ENCODE measurements around the gene WDR45B.

Gene WDR45B

GRCh38 chr17:82663381-82664275 lies 15.4 kb upstream of the WDR45B start:
- Histone ChIP-seq H3K27ac (no peak overlapping the region), H3K4me3 (peak overlapping the region; percentile 18; the same call in 1 of the 2 replicates), H3K9me3 (ENCODE audit: low read depth, low read length) (no peaks in the 10 kb centered on the region), H3K9ac (ENCODE audit: insufficient read length) (no peak overlapping the region), H3K36me3 (ENCODE audit: insufficient read depth, low read length) (no peaks in the 10 kb centered on the region)
- TF ChIP-seq EZH2 (IDR thresholded peaks at IDR 0.05) (no peak), POLR2AphosphoS5 (IDR thresholded peaks at IDR 0.05; ENCODE audit: borderline replicate concordance, low read depth, low read length) (no peak), FOXP2 (optimal IDR thresholded peaks at IDR 0.05; ENCODE audit: control extremely low read depth, extremely low read length, insufficient read depth) (no peak)
- DNase-seq (ENCODE audit: low read depth, low spot score): no peak

- no peak overlapping the region for H3K9ac ChIP-seq (ENCODE audit: insufficient read length)
- H3K9me3 ChIP-seq (ENCODE audit: low read depth, low read length): no peaks in the 10 kb centered on the region
- H3K36me3 ChIP-seq (ENCODE audit: insufficient read depth, low read length): no peaks in the 10 kb centered on the region
- H3K4me3 ChIP-seq: no peak overlapping the region
- TF ChIP-seq EZH2 (IDR thresholded peaks at IDR 0.05) (no peak), FOXP2 (optimal IDR thresholded peaks at IDR 0.05; ENCODE audit: control extremely low read depth, extremely low read length, insufficient read depth) (no peak), POLR2AphosphoS5 (IDR thresholded peaks at IDR 0.05; ENCODE audit: borderline replicate concordance, low read depth, low read length) (no peak)
- DNase-seq (ENCODE audit: low read depth, low spot score): no peak
- H3K27ac ChIP-seq: no peak overlapping the region
Measured at GRCh38 chr17:82662711-82663261, 14.5 kb upstream of the WDR45B start.

- no peaks in the 10 kb centered on the region for H3K36me3 ChIP-seq (ENCODE audit: insufficient read depth, low read length)
- no peak overlapping the region for H3K4me3 ChIP-seq
- no peak for DNase-seq (ENCODE audit: low read depth, low spot score)
- TF ChIP-seq EZH2 (IDR thresholded peaks at IDR 0.05): no peak
- TF ChIP-seq FOXP2 (optimal IDR thresholded peaks at IDR 0.05; ENCODE audit: control extremely low read depth, extremely low read length, insufficient read depth): no peak
- H3K27ac ChIP-seq: no peak overlapping the region
- no peaks in the 10 kb centered on the region for H3K9me3 ChIP-seq (ENCODE audit: low read depth, low read length)
- no peak overlapping the region for H3K9ac ChIP-seq (ENCODE audit: insufficient read length)
Measured at GRCh38 chr17:82661717-82662683, 13.8 kb upstream of the WDR45B start.

- Histone ChIP-seq H3K4me3 (no peak overlapping the region), H3K27ac (no peak overlapping the region), H3K9ac (ENCODE audit: insufficient read length) (no peak overlapping the region), H3K36me3 (ENCODE audit: insufficient read depth, low read length) (no peaks in the 10 kb centered on the region), H3K9me3 (ENCODE audit: low read depth, low read length) (no peaks in the 10 kb centered on the region)
- TF ChIP-seq EZH2 (IDR thresholded peaks at IDR 0.05) (no peak), FOXP2 (optimal IDR thresholded peaks at IDR 0.05; ENCODE audit: control extremely low read depth, extremely low read length, insufficient read depth) (no peak), POLR2AphosphoS5 (IDR thresholded peaks at IDR 0.05; ENCODE audit: borderline replicate concordance, low read depth, low read length) (no peak)
- DNase-seq (ENCODE audit: low read depth, low spot score): no peak
Measured at GRCh38 chr17:82659886-82660285, 11.6 kb upstream of the WDR45B start.

GRCh38 chr17:82658796-82659452 lies 10.7 kb upstream of the WDR45B start:
- TF ChIP-seq EZH2 (IDR thresholded peaks at IDR 0.05) (no peak), POLR2AphosphoS5 (IDR thresholded peaks at IDR 0.05; ENCODE audit: borderline replicate concordance, low read depth, low read length) (no peak), FOXP2 (optimal IDR thresholded peaks at IDR 0.05; ENCODE audit: control extremely low read depth, extremely low read length, insufficient read depth) (no peak)
- Histone ChIP-seq H3K4me3 (no peak overlapping the region), H3K27ac (no peak overlapping the region), H3K9me3 (ENCODE audit: low read depth, low read length) (no peaks in the 10 kb centered on the region), H3K9ac (ENCODE audit: insufficient read length) (no peak overlapping the region), H3K36me3 (ENCODE audit: insufficient read depth, low read length) (no peaks in the 10 kb centered on the region)
- no peak for DNase-seq (ENCODE audit: low read depth, low spot score)

DNA sequence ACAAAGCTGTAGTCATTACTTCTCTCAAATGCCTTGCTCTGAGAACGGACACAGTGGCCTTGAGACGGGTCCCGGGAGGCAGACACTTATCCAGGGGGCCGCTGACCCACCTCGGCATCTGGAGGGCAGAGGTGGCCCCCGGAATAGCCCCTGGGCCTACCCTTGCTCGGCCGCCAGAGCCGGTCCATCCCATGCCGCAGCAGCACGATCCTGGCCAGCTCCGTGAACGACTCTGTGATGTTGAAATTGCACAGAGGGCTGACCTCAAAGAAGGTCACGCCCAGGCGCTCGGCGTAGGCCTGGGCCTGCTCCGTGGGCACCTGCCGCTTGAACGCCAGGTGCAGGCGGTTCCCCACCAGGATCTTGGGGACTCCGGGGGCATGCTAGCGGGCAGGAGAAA lies 10.1 kb upstream of the WDR45B start:
- no peaks in the 10 kb centered on the region for H3K9me3 ChIP-seq (ENCODE audit: low read depth, low read length)
- H3K4me3 ChIP-seq: no peak overlapping the region
- no peak overlapping the region for H3K27ac ChIP-seq
- no peak for TF ChIP-seq POLR2AphosphoS5 (IDR thresholded peaks at IDR 0.05; ENCODE audit: borderline replicate concordance, low read depth, low read length)
- no peak for TF ChIP-seq FOXP2 (optimal IDR thresholded peaks at IDR 0.05; ENCODE audit: control extremely low read depth, extremely low read length, insufficient read depth)
- no peak for TF ChIP-seq EZH2 (IDR thresholded peaks at IDR 0.05)
- no peak for DNase-seq (ENCODE audit: low read depth, low spot score)
- H3K36me3 ChIP-seq (ENCODE audit: insufficient read depth, low read length): no peaks in the 10 kb centered on the region
- no peak overlapping the region for H3K9ac ChIP-seq (ENCODE audit: insufficient read length)

GRCh38 chr17:82657926-82658325 lies 9.7 kb upstream of the WDR45B start:
- no peak overlapping the region for H3K9ac ChIP-seq (ENCODE audit: insufficient read length)
- no peaks in the 10 kb centered on the region for H3K36me3 ChIP-seq (ENCODE audit: insufficient read depth, low read length)
- no peak for DNase-seq (ENCODE audit: low read depth, low spot score)
- H3K9me3 ChIP-seq (ENCODE audit: low read depth, low read length): no peaks in the 10 kb centered on the region
- no peak for TF ChIP-seq EZH2 (IDR thresholded peaks at IDR 0.05)
- TF ChIP-seq FOXP2 (optimal IDR thresholded peaks at IDR 0.05; ENCODE audit: control extremely low read depth, extremely low read length, insufficient read depth): no peak
- TF ChIP-seq POLR2AphosphoS5 (IDR thresholded peaks at IDR 0.05; ENCODE audit: borderline replicate concordance, low read depth, low read length): no peak
- H3K27ac ChIP-seq: no peak overlapping the region
- H3K4me3 ChIP-seq: no peak overlapping the region
